T-helper 1 cell treated with Interleukin-12 subunit alpha and Interleukin-12 subunit beta and Interleukin-4 antibody, amounts not matched to agents 30 ng/mL and 1 ng/mL, for 36 hours (primary cell): ENCODE measurements around the gene ZNF786. TPM values are rescaled to one million over a fixed set of nuclear protein-coding genes. Genes with fewer than 3 reads are reported as not detected.
"Not testable (repeated sequence)": the region's sequence is repeated elsewhere in the genome, so short reads cannot be mapped to it uniquely, and the experiment has no call there.

Experiments
- intact Hi-C: fragments of 100-400 bp; cut with micrococcal nuclease; formaldehyde crosslinking; loops from one replicate; pipeline ENCODE4 v1.15.1; 2024
- total RNA-seq: library from RNA; stranded (reverse); gene quantifications from 2 replicates; pipeline ENCODE4 v1.2.3, GENCODE V29; 2022

ZNF786 gene
- total RNA-seq, 1 donor from 2014 or later = 9.3 TPM

DNA sequence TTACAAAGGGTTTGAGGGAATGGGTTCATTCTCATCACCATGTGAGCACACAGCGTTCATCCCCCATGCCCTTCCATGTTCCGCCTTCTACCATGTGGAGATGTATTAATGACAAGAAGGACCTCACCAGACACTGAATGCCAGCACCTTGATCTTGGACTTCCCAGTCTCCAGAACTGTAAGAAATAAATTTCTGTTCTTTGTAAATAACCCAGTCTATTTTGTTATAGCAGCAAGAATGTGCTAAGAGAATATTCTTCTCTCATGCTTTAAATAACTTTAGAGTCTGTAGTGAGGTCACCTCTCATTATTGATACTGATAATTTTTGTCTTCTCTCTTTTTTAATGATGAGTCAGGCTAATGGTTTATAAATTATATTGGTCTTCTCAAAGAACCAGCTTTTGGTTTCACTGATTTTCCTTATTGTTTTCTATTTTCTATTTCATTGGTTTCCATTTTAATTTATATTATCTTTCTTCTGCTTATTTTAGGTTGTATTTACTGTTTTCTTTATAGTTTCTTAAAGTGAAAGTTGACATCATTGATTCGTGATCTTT, 59.1 kb downstream of the ZNF786 start:
- intact Hi-C loops = no loop called here

DNA sequence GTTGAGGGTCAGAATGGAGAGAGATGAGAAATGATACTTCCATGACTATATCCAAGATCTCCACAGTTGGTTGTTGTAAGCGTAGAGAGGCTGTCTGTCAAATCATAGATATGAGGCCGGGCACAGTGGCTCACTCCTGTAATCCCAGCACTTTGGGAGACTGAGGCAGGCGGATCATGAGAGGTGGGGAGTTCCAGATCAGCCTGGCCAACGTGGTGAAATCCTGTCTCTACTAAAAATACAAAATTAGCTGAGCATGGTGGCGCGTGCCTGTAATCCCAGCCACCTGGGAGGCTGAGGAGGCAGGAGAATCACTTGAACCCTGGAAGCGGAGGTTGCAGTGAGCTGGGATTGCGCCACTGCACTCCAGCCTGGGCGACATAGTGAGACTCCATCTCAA, 60.1 kb downstream of the ZNF786 start:
- intact Hi-C loops = not testable (repeated sequence)

DNA sequence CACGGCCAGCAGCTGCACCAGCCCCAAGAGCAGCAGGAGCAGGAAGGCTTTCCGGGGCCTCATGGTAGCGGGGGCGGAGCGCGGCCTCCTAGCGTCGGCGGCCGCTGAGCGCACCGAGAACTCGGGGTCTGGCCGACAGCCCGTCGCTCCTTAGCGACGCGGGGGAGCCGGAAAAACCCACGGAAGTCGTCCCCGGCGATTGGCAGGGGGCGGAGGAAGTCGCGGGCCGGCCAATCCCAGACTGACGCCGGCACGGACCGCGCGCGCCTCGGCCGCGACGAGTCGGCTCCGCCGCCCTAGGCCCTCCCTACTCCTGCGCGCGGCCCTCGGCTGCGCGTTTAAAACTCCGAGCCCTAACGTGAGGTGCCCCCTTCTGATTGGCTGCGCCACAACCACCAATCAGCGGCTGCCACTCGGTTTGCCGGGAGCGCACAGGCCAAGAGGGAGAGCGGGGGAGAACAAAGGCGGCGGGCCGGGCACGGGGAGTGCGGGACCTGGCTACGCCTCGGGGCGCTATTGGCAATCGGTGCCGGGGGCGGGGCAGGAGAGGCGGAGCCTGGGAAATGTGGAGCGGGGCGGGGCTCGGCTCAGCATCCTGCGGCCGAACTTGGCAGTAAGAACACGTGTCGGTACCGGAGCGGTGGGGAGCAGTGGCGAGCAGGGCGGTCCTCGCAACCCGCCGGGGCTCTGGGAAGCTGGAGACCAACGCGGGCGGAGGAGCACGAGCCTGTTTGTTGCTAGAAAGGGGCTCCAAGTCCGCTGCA, 62.0 kb downstream of the ZNF786 start, which contains the start of gene PDIA4:
TSS of gene PDIA4 (minus strand) at position 160 of the 764 bp plus-strand sequence. CDS start at position 63, 97 bp downstream.
- intact Hi-C loops = loop anchor here (1.0 to 10.0 kb wide), 16 partner anchors 23 to 1376 kb away; partner anchors contain the start of genes CUL1, EZH2, ZNF282 and ZNF398

DNA sequence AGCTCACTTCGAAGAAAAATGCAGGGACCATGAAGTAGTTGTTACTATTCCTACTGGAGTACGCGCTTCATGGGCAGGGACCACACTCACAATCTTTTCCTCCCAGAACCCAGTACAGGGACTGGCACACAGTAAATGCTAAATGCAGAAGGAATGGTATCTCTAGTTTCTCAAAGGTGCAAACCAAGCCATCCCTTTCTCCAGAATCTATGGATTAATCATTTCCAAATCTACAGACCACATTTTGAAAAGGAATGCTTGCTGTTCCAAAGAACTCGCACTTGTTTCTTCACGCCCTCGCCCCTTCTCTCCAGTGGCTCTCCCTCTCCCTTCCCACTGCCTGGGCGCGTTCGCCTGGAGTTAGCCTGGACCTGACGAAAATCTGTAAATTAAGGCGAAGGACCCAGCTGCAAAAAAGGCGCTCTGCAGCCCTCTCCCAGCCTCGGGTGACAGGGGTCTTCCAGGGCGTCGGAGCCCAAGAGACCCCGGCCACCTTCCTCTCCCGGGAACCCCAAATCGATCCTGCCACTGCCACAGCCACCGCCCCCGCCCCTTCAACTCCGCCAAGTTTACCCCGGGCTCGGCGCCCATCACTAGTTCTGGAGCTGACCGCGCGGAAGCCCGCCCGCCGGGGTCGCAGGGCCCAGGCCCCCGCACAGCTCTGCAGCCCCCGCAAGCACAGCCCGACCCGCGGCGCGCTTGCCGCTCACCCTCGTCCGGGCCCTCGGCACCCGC, 62.7 kb downstream of the ZNF786 start:
- intact Hi-C loops = loop anchor here (1.0 to 10.0 kb wide), 16 partner anchors 22 to 1377 kb away; partner anchors contain the start of genes CUL1, EZH2, ZNF282 and ZNF398

DNA sequence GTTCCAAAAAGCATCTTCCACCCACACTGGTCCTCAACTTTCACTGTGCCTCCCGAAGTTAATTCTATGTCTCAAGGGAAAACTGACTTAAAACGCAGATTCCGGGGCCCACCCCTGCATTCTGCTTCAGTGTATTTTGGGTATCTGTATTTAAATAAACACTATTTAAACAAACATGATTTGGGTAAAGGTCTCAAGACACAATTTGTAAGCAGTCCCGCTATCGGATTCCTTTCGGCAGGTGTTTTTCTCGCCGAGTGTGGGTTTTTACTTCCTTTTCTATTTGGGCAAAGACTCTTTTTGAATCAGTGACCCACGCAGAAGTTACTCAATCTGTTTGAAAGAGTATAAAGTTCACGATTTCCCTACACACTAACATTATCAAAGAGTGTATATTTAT, 63.5 kb downstream of the ZNF786 start:
- intact Hi-C loops = loop anchor here (10.0 kb wide), 1 partner anchor 1378 kb away; a partner anchor contains a TSS

DNA sequence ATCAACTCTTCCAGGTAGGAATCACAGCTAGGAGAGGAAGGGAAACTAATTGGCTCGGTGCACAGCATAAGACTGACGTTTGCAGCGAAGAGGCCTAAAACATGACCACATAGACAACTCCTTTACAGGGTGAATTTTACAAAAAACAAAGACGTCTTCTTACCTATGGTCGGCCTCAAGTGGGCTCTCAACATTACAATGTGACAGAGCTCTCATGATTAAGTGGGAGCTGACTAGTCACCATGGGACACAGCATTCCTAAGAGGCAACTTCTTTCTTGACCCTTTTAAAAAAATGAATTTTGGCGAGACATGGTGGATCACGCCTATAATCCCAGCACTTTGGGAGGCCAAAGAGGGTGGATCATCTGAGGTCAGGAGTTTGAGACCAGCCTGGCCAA, 66.9 kb downstream of the ZNF786 start:
- intact Hi-C loops = loop anchor here (10.0 kb wide), 1 partner anchor 1381 kb away; a partner anchor contains a TSS

DNA sequence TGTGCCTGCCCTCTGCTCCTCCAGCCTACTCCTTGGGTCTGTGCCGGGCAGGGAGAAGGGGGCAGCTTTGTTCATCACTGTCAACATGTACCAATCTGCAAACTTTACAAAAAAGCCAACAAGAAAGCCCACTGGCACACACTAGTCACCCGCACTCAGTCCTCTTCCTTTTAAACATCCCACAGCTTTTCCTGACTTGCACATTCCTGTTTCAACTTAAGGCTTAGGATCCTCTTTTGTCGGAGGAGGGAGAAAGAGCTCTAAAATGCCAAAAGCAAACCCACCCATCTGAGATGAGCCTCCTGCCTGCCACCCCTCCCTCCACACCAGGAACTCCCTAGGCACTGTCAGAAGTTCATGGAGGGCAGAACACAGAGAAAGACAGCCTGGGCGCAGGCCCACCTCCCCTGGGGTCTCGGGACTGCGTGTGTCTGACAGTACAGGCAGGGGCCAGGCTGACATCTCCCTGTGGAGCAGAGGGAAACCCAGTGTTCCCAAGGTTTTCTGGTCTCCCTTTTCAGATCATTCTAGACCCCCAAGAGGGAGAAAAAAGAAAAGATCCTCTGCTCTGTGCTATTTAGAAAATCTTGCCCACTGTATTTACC, 67.7 kb downstream of the ZNF786 start:
- intact Hi-C loops = loop anchor here (10.0 kb wide), 1 partner anchor 1382 kb away; a partner anchor contains a TSS

DNA sequence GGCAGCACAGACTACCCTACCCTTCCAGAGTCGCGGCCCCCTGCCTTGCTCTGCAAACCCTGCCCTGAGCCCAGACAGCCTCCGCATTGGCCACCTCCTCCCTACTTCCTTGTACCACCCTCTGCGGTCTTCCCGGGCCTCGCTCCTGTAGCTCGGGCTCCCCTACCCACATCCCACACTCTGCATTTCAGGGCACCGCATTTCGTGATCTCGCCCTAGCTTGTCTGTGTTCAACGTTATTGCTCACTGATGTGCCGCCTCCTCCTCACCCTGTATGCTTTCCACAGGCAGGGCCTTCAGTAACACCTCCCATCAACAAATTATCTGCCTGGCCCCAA, 68.8 kb downstream of the ZNF786 start:
- intact Hi-C loops = loop anchor here (10.0 kb wide), 1 partner anchor 1383 kb away; a partner anchor contains a TSS

DNA sequence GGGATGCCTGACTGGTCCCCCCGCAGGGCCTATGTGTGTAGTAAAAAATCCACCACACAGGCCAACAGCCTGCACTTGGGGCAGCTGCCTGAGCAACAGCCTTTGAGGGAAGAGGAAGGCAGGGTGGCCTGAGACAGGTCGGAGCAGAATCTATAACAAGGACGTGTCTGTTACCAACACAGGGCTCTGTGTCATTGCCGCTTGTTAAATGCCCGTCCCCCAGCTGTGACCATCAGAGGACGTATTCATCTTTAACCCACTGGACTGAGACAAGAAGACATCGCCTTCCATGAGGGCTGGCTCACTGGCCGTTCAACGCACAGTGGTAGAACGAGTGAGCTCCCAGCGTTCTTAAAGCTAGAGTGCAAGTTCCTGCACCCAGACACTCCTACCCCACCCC, 70.0 kb downstream of the ZNF786 start:
- intact Hi-C loops = loop anchor here (10.0 kb wide), 1 partner anchor 1384 kb away; a partner anchor contains a TSS

Other genes with a start within 250 kb of the ZNF786 start
- 69.1 and 73.6 TPM in 2 replicates for gene EZH2, start 206.4 kb downstream of the ZNF786 start, total RNA-seq
- 173 and 174 TPM in 2 replicates for gene PDIA4, start 62.2 kb downstream of the ZNF786 start, total RNA-seq
- gene ZNF425, start 35.6 kb upstream of the ZNF786 start, total RNA-seq = 0.86 and 1.1 TPM in 2 replicates
- 14.8 and 15.1 TPM in 2 replicates for gene ZNF398, start 56.7 kb upstream of the ZNF786 start, total RNA-seq
- gene ZNF282, start 104.8 kb upstream of the ZNF786 start, total RNA-seq = 40.2 and 42.4 TPM in 2 replicates
- 14.3 and 14.6 TPM in 2 replicates for gene ZNF212, start 148.9 kb upstream of the ZNF786 start, total RNA-seq
- 18.2 and 18.7 TPM in 2 replicates for gene ZNF783, start 171.5 kb upstream of the ZNF786 start, total RNA-seq